B cell (primary cell): Measurements from ENCODE around the gene CAMK1. TPM values are rescaled to one million over a fixed set of nuclear protein-coding genes. Genes with fewer than 3 reads are reported as not detected.

Experiments
- ATAC-seq: fragments of 200-7000 bp; cut with Tn5 transposase; one replicate; pipeline ENCODE4 v1.10.0; 2021; ENCODE audit warnings: low read depth, mild to moderate bottlenecking, moderate number of reproducible peaks, moderate library complexity
- CTCF ChIA-PET: fragments of 350-600 bp; sonication (Branson Sonifier 250); formaldehyde crosslinking; loops from one replicate; lab custom pipeline; 2021; ENCODE audit warnings: antibody characterized with exemption, inconsistent platforms; lab: Charles Lee
- POLR2A ChIA-PET: fragments of 350-600 bp; sonication (Branson Sonifier 250); formaldehyde crosslinking; loops from one replicate; lab custom pipeline; 2021; ENCODE audit warnings: antibody characterized with exemption; lab: Charles Lee
- DNase-seq: peaks from one replicate; pipeline ENCODE4 v3.0.0; 2013
- H2AFZ ChIP-seq: 2 replicates; pipeline ENCODE4 v1.6.1; 2012; ENCODE audit warnings: mild to moderate bottlenecking, low read depth, low read length; ENCODE audit not compliant: insufficient read depth, poor library complexity, severe bottlenecking
- H3K27ac ChIP-seq, 2 donors: 1 replicate in 1 of 2; 2 replicates in 1 of 2; pipeline ENCODE4 v1.5.1; 2012 to 2013; ENCODE audit warnings: low read length in 2 of 2, mild to moderate bottlenecking in 2 of 2, moderate library complexity in 1 of 2
- H3K27me3 ChIP-seq, 4 experiments: fragments of 200-600 bp in 1 of 4; sonication (generic) in 1 of 4; replicated peaks in 1 of 4; 1 replicate in 2 of 4; 2 replicates in 2 of 4; pipeline versions ENCODE4 v1.6.1 to v1.7.0; 2013 to 2016; ENCODE audit warnings: low read length in 3 of 4, mild to moderate bottlenecking in 2 of 4, mixed read lengths in 1 of 4, moderate library complexity in 1 of 4; ENCODE audit not compliant: insufficient read depth in 4 of 4, control insufficient read depth in 3 of 4; ENCODE audit errors: control extremely low read depth in 1 of 4
- H3K36me3 ChIP-seq, 2 experiments: replicated peaks in 1 of 2; 1 replicate in 1 of 2; 2 replicates in 1 of 2; pipeline versions ENCODE4 v1.6.1 to v1.7.1; 2013; ENCODE audit warnings: low read length in 1 of 2; ENCODE audit not compliant: insufficient read depth in 2 of 2, control insufficient read depth in 1 of 2; ENCODE audit errors: control extremely low read depth in 1 of 2, extremely low read depth in 1 of 2
- H3K4me1 ChIP-seq, 2 donors: fragments of 200-600 bp in 1 of 2; sonication (generic) in 1 of 2; 1 replicate in 1 of 2; 2 replicates in 1 of 2; pipeline versions ENCODE4 v1.5.1 to v1.6.1; 2013 to 2017; ENCODE audit warnings: low read length in 2 of 2; ENCODE audit not compliant: control insufficient read depth in 2 of 2, insufficient read depth in 2 of 2
- H3K4me2 ChIP-seq: replicated peaks from 2 replicates; pipeline ENCODE3; 2012; ENCODE audit warnings: mild to moderate bottlenecking, low read depth, low read length; ENCODE audit not compliant: poor library complexity, severe bottlenecking
- H3K4me3 ChIP-seq, 5 experiments: fragments of 200-600 bp in 1 of 5; sonication (generic) in 1 of 5; 1 replicate in 3 of 5; 2 replicates in 2 of 5; pipeline versions ENCODE4 v1.5.1 to v1.7.0; 2011 to 2016; ENCODE audit warnings: low read length in 4 of 5, mild to moderate bottlenecking in 4 of 5, low read depth in 2 of 5, control low read depth in 1 of 5, moderate library complexity in 1 of 5; ENCODE audit not compliant: insufficient read depth in 1 of 5; ENCODE audit errors: control extremely low read depth in 1 of 5, extremely low read depth in 1 of 5
- H3K79me2 ChIP-seq: fragments of 200-600 bp; sonication (generic); one replicate; pipeline ENCODE4 v1.6.0; 2016; ENCODE audit warnings: low read length; ENCODE audit not compliant: control insufficient read depth, insufficient read depth
- H3K9ac ChIP-seq: fragments of 200-600 bp; sonication (generic); 2 replicates; pipeline ENCODE4 v1.6.1; 2017; ENCODE audit warnings: mild to moderate bottlenecking, low read length, moderate library complexity
- H3K9me3 ChIP-seq, 3 donors: one replicate each; pipeline versions ENCODE4 v1.6.1 to v1.7.1; 2013; ENCODE audit warnings: low read length in 2 of 3; ENCODE audit not compliant: control insufficient read depth in 2 of 3, insufficient read depth in 1 of 3; ENCODE audit errors: control extremely low read depth in 1 of 3
- H4K20me1 ChIP-seq: 2 replicates; pipeline ENCODE4 v1.6.0; 2012; ENCODE audit warnings: mild to moderate bottlenecking, low read length; ENCODE audit not compliant: insufficient read depth, control insufficient read depth, poor library complexity, severe bottlenecking
- H3K27ac Mint-ChIP-seq: one replicate; pipeline ENCODE4 v1.8.0; 2021; ENCODE audit warnings: mixed read lengths
- H3K27me3 Mint-ChIP-seq: one replicate; pipeline ENCODE4 v1.8.0; 2021; ENCODE audit warnings: mixed read lengths
- H3K4me1 Mint-ChIP-seq: one replicate; pipeline ENCODE4 v1.8.0; 2021; ENCODE audit warnings: mixed read lengths
- H3K4me3 Mint-ChIP-seq: one replicate; pipeline ENCODE4 v1.8.0; 2021; ENCODE audit warnings: mixed read lengths
- H3K9me3 Mint-ChIP-seq: one replicate; pipeline ENCODE4 v1.8.0; 2022; ENCODE audit warnings: mixed read lengths; ENCODE audit not compliant: insufficient read depth
- EZH2 ChIP-seq: IDR thresholded peaks from 2 replicates; pipeline ENCODE4 v1.6.1; 2012; ENCODE audit warnings: borderline replicate concordance, low read depth, mild to moderate bottlenecking, moderate library complexity, low read length; ENCODE audit not compliant: insufficient read depth, poor library complexity, severe bottlenecking
- WGBS: methylation state at CpG from one replicate; pipeline ENCODE4 v1.1.5; 2013; ENCODE audit warnings: missing lambda C conversion rate; ENCODE audit not compliant: insufficient coverage; 5-methylcytosine and 5-hydroxymethylcytosine counted together
- intact Hi-C: fragments of 100-400 bp; cut with micrococcal nuclease; formaldehyde crosslinking; loops from one replicate; pipeline ENCODE4 v1.10.0; 2022
- polyA plus RNA-seq: library from polyadenylated mRNA; depleted of rRNA; stranded (reverse); fragments of >200 nt; gene quantifications from 2 replicates; pipeline ENCODE4 v1.2.3, GENCODE V29; 2012
- total RNA-seq, 2 donors: library from RNA; stranded (reverse); fragments of 120-200 nt in 1 of 2; gene quantifications; 1 replicate in 1 of 2; 2 replicates in 1 of 2; pipeline versions ENCODE4 v1.2.3 to v1.2.4, GENCODE V29; 2013 to 2022
- TF ChIP-seq, protein P1 (sequence below): fragments of 200-600 bp; IDR thresholded peaks from one replicate; pipeline ENCODE4 v1.8.0; 2022; ENCODE audit warnings: antibody characterized with exemption, mild to moderate bottlenecking

The CAMK1 gene
- total and polyA plus RNA-seq, 2 donors (not counting 1 experiment from before 2014, with no cell fraction given) = 0.57 to 0.82 TPM

- H3K4me3 Mint-ChIP-seq = no peak overlapping the region
- no peak overlapping the region for H3K4me3 ChIP-seq
- no peaks in the 10 kb centered on the region for H3K27me3 ChIP-seq
- H3K27me3 Mint-ChIP-seq = no peaks in the 10 kb centered on the region
- H2AFZ ChIP-seq = no peak overlapping the region
- H3K4me1 Mint-ChIP-seq = peaks cover 41% of the 10 kb centered on the region
- WGBS = over 99% methylated on average over 14 of the region's 14 CpGs
- no peak for ATAC-seq
- intact Hi-C loops = loop anchor here (5.0 kb wide), 1 partner anchor 243 kb away; the partner anchor contains the start of gene FANCD2
- H3K79me2 ChIP-seq = peaks cover 15% of the 10 kb centered on the region
- H3K9me3 Mint-ChIP-seq = no peaks in the 10 kb centered on the region
- no peak overlapping the region for H3K4me2 ChIP-seq
- peaks cover 38 to 40% of the 10 kb centered on the region in 2 donors for H3K4me1 ChIP-seq
- no peak overlapping the region for H3K27ac Mint-ChIP-seq
- H3K27ac ChIP-seq = no peak overlapping the region
- ChIA-PET CTCF (interaction anchor here (0.9 to 2.5 kb wide), 3 partner anchors 149 to 955 kb away, joined by 3 to 8 read pairs (median 3); no protein-coding TSS in a partner anchor), POLR2A (interaction anchor here (1.0 kb wide), 1 partner anchor 11 kb away, joined by 3 read pairs; no protein-coding TSS in a partner anchor)
- DNase-seq = no peak
- TF ChIP-seq, protein P1, sequence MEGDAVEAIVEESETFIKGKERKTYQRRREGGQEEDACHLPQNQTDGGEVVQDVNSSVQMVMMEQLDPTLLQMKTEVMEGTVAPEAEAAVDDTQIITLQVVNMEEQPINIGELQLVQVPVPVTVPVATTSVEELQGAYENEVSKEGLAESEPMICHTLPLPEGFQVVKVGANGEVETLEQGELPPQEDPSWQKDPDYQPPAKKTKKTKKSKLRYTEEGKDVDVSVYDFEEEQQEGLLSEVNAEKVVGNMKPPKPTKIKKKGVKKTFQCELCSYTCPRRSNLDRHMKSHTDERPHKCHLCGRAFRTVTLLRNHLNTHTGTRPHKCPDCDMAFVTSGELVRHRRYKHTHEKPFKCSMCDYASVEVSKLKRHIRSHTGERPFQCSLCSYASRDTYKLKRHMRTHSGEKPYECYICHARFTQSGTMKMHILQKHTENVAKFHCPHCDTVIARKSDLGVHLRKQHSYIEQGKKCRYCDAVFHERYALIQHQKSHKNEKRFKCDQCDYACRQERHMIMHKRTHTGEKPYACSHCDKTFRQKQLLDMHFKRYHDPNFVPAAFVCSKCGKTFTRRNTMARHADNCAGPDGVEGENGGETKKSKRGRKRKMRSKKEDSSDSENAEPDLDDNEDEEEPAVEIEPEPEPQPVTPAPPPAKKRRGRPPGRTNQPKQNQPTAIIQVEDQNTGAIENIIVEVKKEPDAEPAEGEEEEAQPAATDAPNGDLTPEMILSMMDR = no peak
- no peak for TF ChIP-seq EZH2
- peaks cover 2 to 48% of the 10 kb centered on the region in 2 experiments for H3K36me3 ChIP-seq
- no peaks in the 10 kb centered on the region for H3K9me3 ChIP-seq
- no peak overlapping the region for H3K9ac ChIP-seq
- H4K20me1 ChIP-seq = no peaks in the 10 kb centered on the region
Observed at GRCh38 chr3:9783954-9784353, 14.2 kb upstream of the CAMK1 start.

- Histone ChIP-seq H3K27me3 (no peaks in the 10 kb centered on the region), H3K4me1 (peaks cover 50 to 52% of the 10 kb centered on the region in 2 donors), H3K9ac (no peak overlapping the region), H3K27ac (peak overlapping the region in 1 of 2 donors; percentile 61), H3K79me2 (peaks cover 15% of the 10 kb centered on the region), H4K20me1 (no peaks in the 10 kb centered on the region), H3K36me3 (peaks cover 2 to 45% of the 10 kb centered on the region in 2 experiments), H3K4me3 (no peak overlapping the region), H2AFZ (no peak overlapping the region), H3K4me2 (peak overlapping the region; percentile 59), H3K9me3 (no peaks in the 10 kb centered on the region)
- Mint-ChIP-seq H3K4me1 (peaks cover 52% of the 10 kb centered on the region), H3K27me3 (no peaks in the 10 kb centered on the region), H3K4me3 (peak overlapping the region; percentile 61), H3K9me3 (no peaks in the 10 kb centered on the region), H3K27ac (peak overlapping the region; percentile 83)
- intact Hi-C loops = loop anchor here (1.0 to 5.0 kb wide), 2 partner anchors 62 to 245 kb away; partner anchors contain the start of genes FANCD2 and RPUSD3
- 90% methylated on average over 2 of the region's 3 CpGs for WGBS
- ChIA-PET CTCF (interaction anchor here (0.6 to 4.6 kb wide), 15 partner anchors 10 to 956 kb away, joined by 3 to 25 read pairs (median 4); partner anchors contain the start of genes ARPC4, EMC3, OGG1 and TADA3), POLR2A (interaction anchor here (0.7 to 3.7 kb wide), 4 partner anchors 10 to 205 kb away, joined by 3 to 18 read pairs (median 8); partner anchors contain the start of genes ARPC4, EMC3, OGG1 and TADA3)
- TF ChIP-seq EZH2 = no peak
- TF ChIP-seq, protein P1 = peak; percentile 25
- DNase-seq (peak; percentile 66), ATAC-seq (peak; percentile 22)
Observed at GRCh38 chr3:9782770-9783169, 13.0 kb upstream of the CAMK1 start.
